Nephron progenitor cell (in vitro differentiated cells): ENCODE measurements around the gene EEF1AKMT3.

Experiments used
- DNase-seq: peaks from one replicate; pipeline ENCODE4 v3.0.0; 2021
- H3K27ac Mint-ChIP-seq: 2 replicates; pipeline ENCODE4 v1.8.0; 2021; ENCODE audit warnings: mild to moderate bottlenecking, moderate library complexity, mixed read lengths
- H3K27me3 Mint-ChIP-seq: 2 replicates; pipeline ENCODE4 v1.8.0; 2021; ENCODE audit warnings: mild to moderate bottlenecking, low read depth, mixed read lengths; ENCODE audit not compliant: poor library complexity
- H3K36me3 Mint-ChIP-seq: 2 replicates; pipeline ENCODE4 v1.8.0; 2021; ENCODE audit warnings: low read depth, mixed read lengths
- H3K4me1 Mint-ChIP-seq: 2 replicates; pipeline ENCODE4 v1.8.0; 2021; ENCODE audit warnings: mixed read lengths
- H3K4me3 Mint-ChIP-seq: 2 replicates; pipeline ENCODE4 v1.8.0; 2021; ENCODE audit warnings: mild to moderate bottlenecking, moderate library complexity, mixed read lengths
- H3K9me3 Mint-ChIP-seq: 2 replicates; pipeline ENCODE4 v1.8.0; 2021; ENCODE audit warnings: mild to moderate bottlenecking, moderate library complexity, mixed read lengths
- TF ChIP-seq, protein P1 (sequence below): fragments of 200-600 bp; sonication (generic); IDR thresholded peaks from 2 replicates; pipeline ENCODE4 v1.5.0; 2021; ENCODE audit warnings: antibody characterized with exemption

Gene EEF1AKMT3

GRCh38 chr12:57772429-57773322 is at the start of gene EEF1AKMT3:
Gene EEF1AKMT3 (plus strand): TSS chr12:57772614. CDS start chr12:57772725, 111 bp downstream.
- Mint-ChIP-seq H3K36me3 (peaks cover 43% of the 10 kb centered on the region), H3K9me3 (no peaks in the 10 kb centered on the region), H3K4me3 (peak within 1 kb of the TSS; percentile 99), H3K27me3 (peaks cover 27% of the 10 kb centered on the region), H3K4me1 (peaks cover 30% of the 10 kb centered on the region), H3K27ac (peak within 1 kb of the TSS; percentile 100)
- DNase-seq = peak; percentile 69
- TF ChIP-seq, protein P1, sequence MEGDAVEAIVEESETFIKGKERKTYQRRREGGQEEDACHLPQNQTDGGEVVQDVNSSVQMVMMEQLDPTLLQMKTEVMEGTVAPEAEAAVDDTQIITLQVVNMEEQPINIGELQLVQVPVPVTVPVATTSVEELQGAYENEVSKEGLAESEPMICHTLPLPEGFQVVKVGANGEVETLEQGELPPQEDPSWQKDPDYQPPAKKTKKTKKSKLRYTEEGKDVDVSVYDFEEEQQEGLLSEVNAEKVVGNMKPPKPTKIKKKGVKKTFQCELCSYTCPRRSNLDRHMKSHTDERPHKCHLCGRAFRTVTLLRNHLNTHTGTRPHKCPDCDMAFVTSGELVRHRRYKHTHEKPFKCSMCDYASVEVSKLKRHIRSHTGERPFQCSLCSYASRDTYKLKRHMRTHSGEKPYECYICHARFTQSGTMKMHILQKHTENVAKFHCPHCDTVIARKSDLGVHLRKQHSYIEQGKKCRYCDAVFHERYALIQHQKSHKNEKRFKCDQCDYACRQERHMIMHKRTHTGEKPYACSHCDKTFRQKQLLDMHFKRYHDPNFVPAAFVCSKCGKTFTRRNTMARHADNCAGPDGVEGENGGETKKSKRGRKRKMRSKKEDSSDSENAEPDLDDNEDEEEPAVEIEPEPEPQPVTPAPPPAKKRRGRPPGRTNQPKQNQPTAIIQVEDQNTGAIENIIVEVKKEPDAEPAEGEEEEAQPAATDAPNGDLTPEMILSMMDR = no peak

GRCh38 chr12:57722716-57723629 is 49.4 kb upstream of the EEF1AKMT3 start:
- no peak overlapping the region for H3K4me3 Mint-ChIP-seq
- no peak for DNase-seq
- peaks cover 54% of the 10 kb centered on the region for H3K27me3 Mint-ChIP-seq
- TF ChIP-seq, protein P1 = no peak
- H3K36me3 Mint-ChIP-seq = peaks cover 35% of the 10 kb centered on the region
- H3K27ac Mint-ChIP-seq = no peak overlapping the region
- peaks cover 10% of the 10 kb centered on the region for H3K4me1 Mint-ChIP-seq
- H3K9me3 Mint-ChIP-seq = peaks cover 3% of the 10 kb centered on the region

DNA sequence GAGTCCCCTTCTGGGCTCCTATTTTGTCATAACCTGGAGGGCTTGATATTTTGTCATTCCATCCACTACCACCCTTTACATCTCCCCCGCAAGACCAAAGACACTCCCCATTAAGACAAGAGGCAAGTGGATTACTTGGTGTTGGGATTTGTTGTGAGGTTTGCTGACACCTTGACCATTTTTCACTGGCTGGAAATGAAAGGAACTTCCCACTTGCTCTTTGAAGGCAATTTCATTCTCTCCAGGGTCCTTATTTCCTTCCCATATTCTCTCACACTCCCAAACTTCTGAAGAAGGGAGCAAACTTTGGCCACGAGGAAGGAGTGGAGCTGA is 48.8 kb upstream of the EEF1AKMT3 start:
- Mint-ChIP-seq H3K9me3 (peaks cover 3% of the 10 kb centered on the region), H3K4me1 (peaks cover 11% of the 10 kb centered on the region), H3K36me3 (peaks cover 31% of the 10 kb centered on the region), H3K27ac (no peak overlapping the region), H3K27me3 (peaks cover 60% of the 10 kb centered on the region), H3K4me3 (no peak overlapping the region)
- no peak for DNase-seq
- TF ChIP-seq, protein P1 = no peak

DNA sequence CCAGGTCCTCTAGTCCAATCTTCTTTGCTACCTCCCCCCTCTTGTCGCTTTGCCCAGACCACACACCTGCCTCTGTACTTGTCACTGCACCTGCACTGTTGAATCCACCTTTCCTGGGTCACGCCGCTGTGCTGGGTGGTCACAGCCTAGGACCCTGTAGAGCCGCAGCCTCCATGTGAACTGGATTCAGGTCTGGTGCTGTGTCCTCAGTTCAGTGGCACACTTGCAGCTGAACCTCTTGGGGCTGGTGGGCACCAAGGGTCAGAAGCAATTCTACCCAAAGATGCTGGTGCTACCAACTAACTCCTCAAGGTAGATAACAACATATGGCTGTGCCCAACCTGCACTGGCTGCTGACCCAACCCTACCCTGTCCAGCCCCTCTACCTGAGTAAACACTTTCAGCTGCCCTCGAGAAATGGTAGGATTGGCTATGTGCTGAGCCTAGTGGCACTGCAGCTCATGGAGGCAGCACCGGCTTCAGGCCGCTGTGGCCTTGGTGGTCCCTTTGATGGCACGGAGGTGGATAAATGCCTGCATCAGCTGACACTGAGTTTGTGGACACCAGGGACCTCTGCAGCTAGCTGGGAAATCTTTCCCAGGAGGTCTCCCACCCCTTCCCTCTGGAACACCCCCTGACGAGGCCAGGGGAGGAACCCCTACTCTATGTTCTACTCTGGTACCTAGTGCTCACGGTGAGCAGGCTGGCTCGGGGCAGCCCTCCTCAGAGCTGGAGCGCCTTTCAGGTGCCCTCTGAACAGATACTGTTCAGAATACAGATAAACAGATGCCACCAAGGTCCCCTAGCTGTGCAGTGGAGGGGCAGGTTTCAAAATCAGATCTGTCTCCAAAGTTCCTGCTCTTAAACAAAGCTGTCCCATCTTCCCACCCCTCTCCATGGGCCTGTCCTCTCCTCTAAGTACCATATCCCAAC is 48.1 kb upstream of the EEF1AKMT3 start:
- Mint-ChIP-seq H3K4me3 (no peak overlapping the region), H3K27me3 (peaks cover 67% of the 10 kb centered on the region), H3K36me3 (peaks cover 26% of the 10 kb centered on the region), H3K27ac (no peak overlapping the region), H3K4me1 (peaks cover 11% of the 10 kb centered on the region), H3K9me3 (peaks cover 3% of the 10 kb centered on the region)
- TF ChIP-seq, protein P1 = no peak
- no peak for DNase-seq

DNA sequence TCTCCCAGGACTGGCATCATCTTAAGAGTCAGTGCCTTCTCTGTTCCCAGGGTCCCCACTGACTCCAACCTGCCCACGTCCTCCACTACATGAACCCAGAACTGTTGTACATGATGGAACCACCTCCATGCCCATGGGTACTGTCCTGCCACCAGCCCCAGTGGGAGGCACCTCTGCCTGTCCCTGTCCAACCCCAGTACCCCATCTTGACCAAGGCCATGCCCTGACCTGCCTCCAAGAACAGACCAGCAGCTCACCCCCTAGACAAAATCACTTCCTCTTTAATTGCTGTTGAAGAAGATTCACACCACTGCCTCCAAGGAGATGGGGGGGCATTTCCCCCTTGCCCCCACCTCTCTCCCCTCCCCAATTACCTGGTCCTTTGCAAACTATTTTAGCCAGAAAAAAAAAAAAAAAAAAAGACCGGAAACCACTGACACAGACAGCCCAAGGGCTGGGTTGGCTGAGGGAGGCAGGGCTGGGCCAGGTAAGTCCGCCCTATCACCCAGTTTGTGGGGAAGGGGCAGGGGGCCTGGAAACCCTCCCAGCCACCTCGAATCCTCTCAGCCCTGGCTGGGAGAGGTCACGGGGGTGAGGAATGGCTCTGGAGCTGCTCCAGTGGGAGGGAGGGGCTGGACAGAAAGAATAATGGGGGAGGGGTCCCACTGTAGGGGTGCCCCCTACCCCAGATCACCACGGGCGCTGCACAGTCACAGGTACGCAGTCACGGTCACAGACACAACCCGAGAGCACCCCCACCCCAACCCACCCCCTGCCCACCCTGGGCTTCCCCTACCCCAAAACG is 47.3 kb upstream of the EEF1AKMT3 start:
- Mint-ChIP-seq H3K27me3 (peaks cover 75% of the 10 kb centered on the region), H3K4me3 (no peak overlapping the region), H3K4me1 (peaks cover 11% of the 10 kb centered on the region), H3K27ac (no peak overlapping the region), H3K36me3 (peaks cover 17% of the 10 kb centered on the region), H3K9me3 (peaks cover 3% of the 10 kb centered on the region)
- no peak for DNase-seq
- TF ChIP-seq, protein P1 = no peak
